K562 (cell line): Measurements from ENCODE around the gene EDARADD. TPM values are rescaled to one million over a fixed set of nuclear protein-coding genes. Genes with fewer than 3 reads are reported as not detected.

ENCODE experiments used
- ATAC-seq: fragments of 200-7000 bp; cut with Tn5 transposase; 3 replicates; pipeline ENCODE4 v1.9.1; 2020; ENCODE audit warnings: moderate library complexity
- BruUV-seq: library from RNA; stranded (reverse); fragments of 400-500 nt; replicated peaks from 2 replicates; lab custom pipeline; 2021; lab: Mats Ljungman, UMichigan
- CTCF ChIA-PET: fragments of 300-600 bp; formaldehyde crosslinking; extraction: SDS; loops from one replicate; lab custom pipeline; 2021; ENCODE audit warnings: low intra/inter-chr PET ratio; lab: Yijun Ruan, JAX
- POLR2A ChIA-PET: fragments of 300-600, 350-650 bp; sonication (Branson Sonifier 250); formaldehyde crosslinking; extraction: SDS; loops from one replicate; lab custom pipeline; 2021; ENCODE audit warnings: antibody characterized with exemption, inconsistent platforms; lab: Yijun Ruan, JAX
- DNase-seq, 4 experiments: peaks; one replicate each; pipeline versions ENCODE4 v3.0.0 to v3.0.0-alpha.2; 2011 to 2018; ENCODE audit warnings: low spot score in 3 of 4, mixed read lengths in 3 of 4; ENCODE audit errors: extremely low read depth in 1 of 4
- FAIRE-seq: peaks from 2 replicates; lab custom pipeline; 2011; peaks lifted over from hg19 to GRCh38; lab: Jason Lieb, UNC
- H2AFZ ChIP-seq: 2 replicates; pipeline ENCODE4 v1.6.0; 2011; ENCODE audit warnings: low read depth, low read length, control low read depth, inconsistent platforms
- H3K27ac ChIP-seq: fragments of 200-600 bp; 3 replicates; pipeline ENCODE4 v1.8.0; 2011; ENCODE audit warnings: low read depth, mild to moderate bottlenecking, control low read depth, inconsistent platforms, low read length, moderate library complexity, mixed read lengths; ENCODE audit errors: extremely low read depth
- H3K27me3 ChIP-seq, 2 experiments: fragments of 300-600 bp in 1 of 2; 2 replicates in 1 of 2; 3 replicates in 1 of 2; pipeline versions ENCODE4 v1.6.0 to v1.8.0; 2011; ENCODE audit warnings: inconsistent platforms in 2 of 2, low read length in 2 of 2, mild to moderate bottlenecking in 1 of 2, mixed read lengths in 1 of 2, moderate library complexity in 1 of 2; ENCODE audit not compliant: control insufficient read depth in 2 of 2, insufficient read depth in 2 of 2
- H3K36me3 ChIP-seq: fragments of 300-600 bp; 3 replicates; pipeline ENCODE4 v1.8.0; 2011; ENCODE audit warnings: mild to moderate bottlenecking, low read length, inconsistent platforms; ENCODE audit not compliant: control insufficient read depth, insufficient read depth
- H3K4me1 ChIP-seq, 2 experiments: fragments of 200-600 bp in 1 of 2; replicated peaks in 1 of 2; 2 replicates in 1 of 2; 3 replicates in 1 of 2; pipeline versions ENCODE4 v1.5.1 to v1.8.0; 2011; ENCODE audit warnings: inconsistent platforms in 2 of 2, low read length in 2 of 2, mild to moderate bottlenecking in 1 of 2, mixed read lengths in 1 of 2, moderate library complexity in 1 of 2; ENCODE audit not compliant: control insufficient read depth in 2 of 2, insufficient read depth in 2 of 2
- H3K4me2 ChIP-seq: 2 replicates; pipeline ENCODE4 v1.6.1; 2011; ENCODE audit warnings: low read length, control low read depth, inconsistent platforms, mixed read lengths; ENCODE audit not compliant: insufficient read depth
- H3K4me3 ChIP-seq: fragments of 200-600 bp; sonication (generic), shearing (Covaris generic); 2 replicates; pipeline ENCODE4 v1.5.1; 2016; ENCODE audit warnings: control low read depth, inconsistent platforms
- H3K79me2 ChIP-seq: fragments of 200-600 bp; 3 replicates; pipeline ENCODE4 v1.8.0; 2011; ENCODE audit warnings: low read length, inconsistent platforms; ENCODE audit not compliant: control insufficient read depth, insufficient read depth
- H3K9ac ChIP-seq, 2 experiments: 2 replicates each; pipeline versions ENCODE4 v1.6.0 to v1.6.1; 2011; ENCODE audit warnings: low read depth in 2 of 2, low read length in 2 of 2, control low read depth in 1 of 2, inconsistent platforms in 1 of 2, mild to moderate bottlenecking in 1 of 2, mixed read lengths in 1 of 2; ENCODE audit not compliant: insufficient read depth in 1 of 2
- H3K9me1 ChIP-seq: one replicate; pipeline ENCODE4 v1.6.0; 2011; ENCODE audit warnings: inconsistent platforms, mild to moderate bottlenecking, low read length, moderate library complexity; ENCODE audit not compliant: control insufficient read depth, insufficient read depth
- H3K9me3 ChIP-seq: replicated peaks from 2 replicates; pipeline ENCODE4 v1.5.1; 2011; ENCODE audit warnings: low read depth, low read length, inconsistent platforms; ENCODE audit not compliant: control insufficient read depth, insufficient read depth
- H4K20me1 ChIP-seq: replicated peaks from 2 replicates; pipeline ENCODE4 v1.6.1; 2011; ENCODE audit warnings: low read length, inconsistent platforms, mixed read lengths; ENCODE audit not compliant: control insufficient read depth, insufficient read depth
- EP400 ChIP-seq: fragments of 450-650 bp; IDR thresholded peaks from 2 replicates; pipeline ENCODE4 v1.6.1; 2017; ENCODE audit warnings: antibody characterized with exemption, mild to moderate bottlenecking, moderate library complexity
- HDAC1 ChIP-seq, 2 experiments: fragments of 450-650 bp; IDR thresholded peaks; 2 replicates each; pipeline ENCODE4 v1.6.1; 2016 to 2017; ENCODE audit warnings: inconsistent platforms in 1 of 2, mild to moderate bottlenecking in 1 of 2, moderate library complexity in 1 of 2
- HDAC2 ChIP-seq: fragments of 450-650 bp; IDR thresholded peaks from 2 replicates; pipeline ENCODE4 v1.6.1; 2016; ENCODE audit warnings: mild to moderate bottlenecking
- MTA1 ChIP-seq: fragments of 450-650 bp; IDR thresholded peaks from 2 replicates; pipeline ENCODE4 v1.6.1; 2017; ENCODE audit warnings: borderline replicate concordance
- MYC ChIP-seq, 2 experiments: fragments of 250-450 bp in 1 of 2; sonication (Bioruptor Pico) in 1 of 2; IDR thresholded peaks; 2 replicates each; pipeline versions ENCODE4 v1.5.1 to v1.6.1; 2012 to 2021; ENCODE audit warnings: low read depth in 2 of 2, borderline replicate concordance in 1 of 2, improper control_type of control experiment in 1 of 2, low read length in 1 of 2, mild to moderate bottlenecking in 1 of 2, moderate library complexity in 1 of 2
- RAD51 ChIP-seq: fragments of 450-650 bp; IDR thresholded peaks from 2 replicates; pipeline ENCODE4 v1.7.1; 2016; ENCODE audit warnings: low read depth, mild to moderate bottlenecking, borderline replicate concordance
- RCOR1 ChIP-seq, 2 experiments: IDR thresholded peaks; 2 replicates each; pipeline ENCODE4 v1.6.1; 2012; ENCODE audit warnings: low read depth in 2 of 2, low read length in 2 of 2, borderline replicate concordance in 1 of 2, improper control_type of control experiment in 1 of 2
- SMARCB1 ChIP-seq: IDR thresholded peaks from 2 replicates; pipeline ENCODE4 v1.6.1; 2011; ENCODE audit warnings: improper control_type of control experiment, low read depth; ENCODE audit not compliant: insufficient read length
- SRF ChIP-seq, 2 experiments: fragments of 250-450, 450-650 bp in 1 of 2; sonication (Bioruptor Pico) in 1 of 2; sonication (generic) in 1 of 2; formaldehyde crosslinking; IDR thresholded peaks; 2 replicates each; pipeline versions ENCODE4 v1.5.0 to v1.5.1; 2020 to 2022; ENCODE audit warnings: mild to moderate bottlenecking in 1 of 2, missing genetic modification reagents in 1 of 2
- ZEB2 ChIP-seq: fragments of 450-650 bp; IDR thresholded peaks from 2 replicates; pipeline ENCODE4 v1.6.1; 2016
- ZNF232 ChIP-seq: sonication (generic); formaldehyde crosslinking; IDR thresholded peaks from 2 replicates; pipeline ENCODE4 v1.8.0; 2022; ENCODE audit warnings: mild to moderate bottlenecking, missing genetic modification reagents
- ZNF644 ChIP-seq: fragments of 200-800 bp; sonication (Bioruptor generic); IDR thresholded peaks from 2 replicates; pipeline ENCODE4 v1.6.1; 2016; ENCODE audit warnings: low read depth, missing genetic modification characterization, missing compliant biosample characterization
- WGBS: fragments of 100-300 bp; shearing (Covaris generic); methylation state at CpG from one replicate; pipeline ENCODE4 v1.1.6; 2016; ENCODE audit warnings: low coverage, mixed read lengths; ENCODE audit not compliant: insufficient coverage; ENCODE audit errors: missing lambda C conversion rate; 5-methylcytosine and 5-hydroxymethylcytosine counted together
- in situ Hi-C: fragments of 300-500 bp; cut with MboI; formaldehyde crosslinking; loops from 4 replicates; pipeline ENCODE4 v1.15.0; 2018; ENCODE audit warnings: inconsistent platforms, mixed read lengths
- intact Hi-C: fragments of 100-400 bp; cut with micrococcal nuclease; formaldehyde crosslinking; loops from 2 replicates; pipeline ENCODE4 v1.14.2; 2022
- polyA plus RNA-seq, 8 experiments: library from polyadenylated mRNA; depleted of rRNA in 4 of 8; stranded (reverse) in 5 of 8; unstranded in 3 of 8; fragments of >200 nt; fragmentation: Nextera tagmentation in 2 of 8; fragmentation: Illumina TruSeq in 1 of 8; extraction: Ambion mirVana in 2 of 8; extraction: Trizol in 1 of 8; gene quantifications; 2 replicates each; pipeline versions ENCODE4 v1.2.1 to v1.2.3, GENCODE V29; 2011 to 2014; ENCODE audit warnings: inconsistent platforms in 1 of 8, missing spikeins in 1 of 8
- total RNA-seq, 7 experiments: library from RNA; depleted of rRNA in 6 of 7; stranded (reverse); fragments of >200 nt in 6 of 7; fragmentation: Illumina TruSeq in 2 of 7; extraction: Trizol in 2 of 7; gene quantifications; 2 replicates each; pipeline versions ENCODE4 v1.2.1 to v1.2.3, GENCODE V29; 2011 to 2021; ENCODE audit warnings: low replicate concordance in 1 of 7
- TF ChIP-seq, protein P1 (sequence below): fragments of 450-650 bp; formaldehyde crosslinking; IDR thresholded peaks from 2 replicates; pipeline ENCODE4 v1.4.0; 2022; ENCODE audit warnings: mild to moderate bottlenecking, moderate library complexity
- TF ChIP-seq, protein P2 (sequence below), 2 experiments: fragments of 450-650 bp; IDR thresholded peaks; 2 replicates each; pipeline ENCODE4 v1.6.1; 2018; ENCODE audit warnings: mild to moderate bottlenecking in 2 of 2, low read depth in 1 of 2; ENCODE audit not compliant: partially characterized antibody in 2 of 2

The EDARADD gene
- total and polyA plus RNA-seq, 9 of the 15 experiments (the other 6 are each of a cell fraction or from before 2014, with no cell fraction given) = 0.46 to 32.4 (median 20.6) TPM

DNA sequence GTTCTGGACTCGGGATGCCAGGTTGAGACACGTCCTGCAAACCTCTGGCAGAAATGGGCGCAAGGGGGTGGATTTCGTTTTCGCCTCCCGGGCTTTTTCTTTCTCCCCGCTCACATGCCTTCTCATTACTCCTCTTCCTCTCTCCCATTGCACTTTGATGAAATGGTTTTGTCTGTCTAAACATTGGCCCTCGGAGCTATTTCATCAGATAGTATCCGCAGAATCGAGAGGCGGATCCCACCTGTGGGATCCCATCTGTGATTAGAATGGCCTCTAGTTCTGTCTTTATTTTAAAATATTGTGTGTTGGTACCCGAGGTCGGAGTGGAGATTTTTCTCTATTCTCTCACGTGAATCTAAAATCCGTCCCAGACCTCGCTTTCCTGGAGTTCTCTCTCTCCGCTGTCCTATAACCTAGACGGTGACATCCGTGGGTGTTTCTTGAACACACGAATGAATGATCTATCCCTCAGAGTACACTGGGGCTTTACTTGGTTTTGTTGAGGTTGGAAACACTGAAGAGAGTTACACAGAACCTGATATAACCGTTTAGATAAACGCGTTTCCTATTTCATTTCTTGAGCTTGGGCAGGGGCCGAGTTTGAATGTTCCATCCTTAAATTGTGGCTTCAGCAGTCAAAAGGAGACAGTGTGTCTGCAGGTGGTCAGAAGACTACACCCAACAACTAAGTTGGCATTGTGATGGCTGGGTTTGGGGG lies 2.0 kb downstream of the EDARADD start:
- DNase-seq (peak in 1 of 4 experiments; percentile 43), ATAC-seq (peak; percentile 3; the same call in 2 of the 3 replicates), FAIRE-seq (no peak)
- 2% methylated on average over 24 of the region's 24 CpGs for WGBS
- Histone ChIP-seq H3K9ac (peak overlapping the region; percentile 76 to 97), H2AFZ (peak overlapping the region; percentile 94), H3K4me1 (peaks cover 22 to 35% of the 10 kb centered on the region in 2 experiments), H3K9me3 (no peaks in the 10 kb centered on the region), H3K27me3 (no peaks in the 10 kb centered on the region), H3K4me2 (peak overlapping the region; percentile 90), H4K20me1 (no peaks in the 10 kb centered on the region; the same call in 1 of the 2 replicates), H3K4me3 (peak overlapping the region; percentile 81), H3K27ac (peak overlapping the region; percentile 84; the same call in 2 of the 3 replicates), H3K9me1 (no peaks in the 10 kb centered on the region), H3K36me3 (peaks cover 12% of the 10 kb centered on the region; the same call in 1 of the 3 replicates), H3K79me2 (peaks cover 40% of the 10 kb centered on the region)
- in situ Hi-C loops = no loop called here
- no TSS peak for BruUV-seq
- ChIA-PET CTCF (interaction anchor here (0.6 kb wide), 1 partner anchor 89 kb away, joined by 3 read pairs; no protein-coding TSS in a partner anchor), POLR2A (interaction anchor here (0.6 to 7.8 kb wide), 12 partner anchors 8 to 250 kb away, joined by 3 to 47 read pairs (median 4); no protein-coding TSS in a partner anchor)
- intact Hi-C loops = loop anchor here (5.0 kb wide), 1 partner anchor 114 kb away; the partner anchor contains the start of gene ERO1B
- TF ChIP-seq, protein P1, sequence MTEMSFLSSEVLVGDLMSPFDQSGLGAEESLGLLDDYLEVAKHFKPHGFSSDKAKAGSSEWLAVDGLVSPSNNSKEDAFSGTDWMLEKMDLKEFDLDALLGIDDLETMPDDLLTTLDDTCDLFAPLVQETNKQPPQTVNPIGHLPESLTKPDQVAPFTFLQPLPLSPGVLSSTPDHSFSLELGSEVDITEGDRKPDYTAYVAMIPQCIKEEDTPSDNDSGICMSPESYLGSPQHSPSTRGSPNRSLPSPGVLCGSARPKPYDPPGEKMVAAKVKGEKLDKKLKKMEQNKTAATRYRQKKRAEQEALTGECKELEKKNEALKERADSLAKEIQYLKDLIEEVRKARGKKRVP = peak; percentile 5; the same call in 1 of the 2 replicates
- TF ChIP-seq MYC (IDR thresholded peaks at IDR 0.05; ENCODE audit: low read depth, low read length) = 0 out of 2 replicates have a peak, but pooled peaks have one; percentile 5
- no peak for TF ChIP-seq MYC (CRISPR knock-in tag; IDR thresholded peaks at IDR 0.05; ENCODE audit: borderline replicate concordance, low read depth)
- TF ChIP-seq ZNF644 (tag) = 0 out of 2 replicates have a peak, but pooled peaks have one; percentile 7
- peak; percentile 7; the same call in 1 of the 2 replicates for TF ChIP-seq RAD51
- TF ChIP-seq EP400 = peak; percentile 0; the same call in 1 of the 2 replicates
- TF ChIP-seq ZEB2 = 0 out of 2 replicates have a peak, but pooled peaks have one; percentile 43
- TF ChIP-seq SMARCB1 = no peak
- TF ChIP-seq, protein P2, sequence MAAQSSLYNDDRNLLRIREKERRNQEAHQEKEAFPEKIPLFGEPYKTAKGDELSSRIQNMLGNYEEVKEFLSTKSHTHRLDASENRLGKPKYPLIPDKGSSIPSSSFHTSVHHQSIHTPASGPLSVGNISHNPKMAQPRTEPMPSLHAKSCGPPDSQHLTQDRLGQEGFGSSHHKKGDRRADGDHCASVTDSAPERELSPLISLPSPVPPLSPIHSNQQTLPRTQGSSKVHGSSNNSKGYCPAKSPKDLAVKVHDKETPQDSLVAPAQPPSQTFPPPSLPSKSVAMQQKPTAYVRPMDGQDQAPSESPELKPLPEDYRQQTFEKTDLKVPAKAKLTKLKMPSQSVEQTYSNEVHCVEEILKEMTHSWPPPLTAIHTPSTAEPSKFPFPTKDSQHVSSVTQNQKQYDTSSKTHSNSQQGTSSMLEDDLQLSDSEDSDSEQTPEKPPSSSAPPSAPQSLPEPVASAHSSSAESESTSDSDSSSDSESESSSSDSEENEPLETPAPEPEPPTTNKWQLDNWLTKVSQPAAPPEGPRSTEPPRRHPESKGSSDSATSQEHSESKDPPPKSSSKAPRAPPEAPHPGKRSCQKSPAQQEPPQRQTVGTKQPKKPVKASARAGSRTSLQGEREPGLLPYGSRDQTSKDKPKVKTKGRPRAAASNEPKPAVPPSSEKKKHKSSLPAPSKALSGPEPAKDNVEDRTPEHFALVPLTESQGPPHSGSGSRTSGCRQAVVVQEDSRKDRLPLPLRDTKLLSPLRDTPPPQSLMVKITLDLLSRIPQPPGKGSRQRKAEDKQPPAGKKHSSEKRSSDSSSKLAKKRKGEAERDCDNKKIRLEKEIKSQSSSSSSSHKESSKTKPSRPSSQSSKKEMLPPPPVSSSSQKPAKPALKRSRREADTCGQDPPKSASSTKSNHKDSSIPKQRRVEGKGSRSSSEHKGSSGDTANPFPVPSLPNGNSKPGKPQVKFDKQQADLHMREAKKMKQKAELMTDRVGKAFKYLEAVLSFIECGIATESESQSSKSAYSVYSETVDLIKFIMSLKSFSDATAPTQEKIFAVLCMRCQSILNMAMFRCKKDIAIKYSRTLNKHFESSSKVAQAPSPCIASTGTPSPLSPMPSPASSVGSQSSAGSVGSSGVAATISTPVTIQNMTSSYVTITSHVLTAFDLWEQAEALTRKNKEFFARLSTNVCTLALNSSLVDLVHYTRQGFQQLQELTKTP (IDR thresholded peaks at IDR 0.05; ENCODE audit: low read depth in 1 of 2, partially characterized antibody in 2 of 2) = peak in 1 of 2 experiments; percentile 69
- 0 out of 2 replicates have a peak, but pooled peaks have one; percentile 14 for TF ChIP-seq MTA1
- TF ChIP-seq HDAC2 = 0 out of 2 replicates have a peak, but pooled peaks have one; percentile 41
- no peak for TF ChIP-seq ZNF232 (CRISPR knock-in tag)
- TF ChIP-seq SRF (CRISPR knock-in tag; IDR thresholded peaks at IDR 0.05) = no peak
- 0 out of 4 replicates have a peak, but pooled peaks of 1 of the 2 experiments have one; percentile 7 for TF ChIP-seq HDAC1 (IDR thresholded peaks at IDR 0.05)
- 0 out of 4 replicates have a peak, but pooled peaks of 1 of the 2 experiments have one; percentile 26 for TF ChIP-seq RCOR1 (IDR thresholded peaks at IDR 0.05; ENCODE audit: borderline replicate concordance in 1 of 2, low read depth in 2 of 2, low read length in 2 of 2)
